Measurements from ENCODE around the gene GPR37L1. TPM values are rescaled to one million over a fixed set of nuclear protein-coding genes. Genes with fewer than 3 reads are reported as not detected.
A peak's percentile ranks its signal among the peaks of the same experiment; 100 is the strongest.
"Not testable (repeated sequence)": the region's sequence is repeated elsewhere in the genome, so short reads cannot be mapped to it uniquely, and the experiment has no call there.

Gene GPR37L1
- polyA plus RNA-seq, 4 donors: 0.10 to 0.37 (median 0.22) TPM; not detected in 1

DNA sequence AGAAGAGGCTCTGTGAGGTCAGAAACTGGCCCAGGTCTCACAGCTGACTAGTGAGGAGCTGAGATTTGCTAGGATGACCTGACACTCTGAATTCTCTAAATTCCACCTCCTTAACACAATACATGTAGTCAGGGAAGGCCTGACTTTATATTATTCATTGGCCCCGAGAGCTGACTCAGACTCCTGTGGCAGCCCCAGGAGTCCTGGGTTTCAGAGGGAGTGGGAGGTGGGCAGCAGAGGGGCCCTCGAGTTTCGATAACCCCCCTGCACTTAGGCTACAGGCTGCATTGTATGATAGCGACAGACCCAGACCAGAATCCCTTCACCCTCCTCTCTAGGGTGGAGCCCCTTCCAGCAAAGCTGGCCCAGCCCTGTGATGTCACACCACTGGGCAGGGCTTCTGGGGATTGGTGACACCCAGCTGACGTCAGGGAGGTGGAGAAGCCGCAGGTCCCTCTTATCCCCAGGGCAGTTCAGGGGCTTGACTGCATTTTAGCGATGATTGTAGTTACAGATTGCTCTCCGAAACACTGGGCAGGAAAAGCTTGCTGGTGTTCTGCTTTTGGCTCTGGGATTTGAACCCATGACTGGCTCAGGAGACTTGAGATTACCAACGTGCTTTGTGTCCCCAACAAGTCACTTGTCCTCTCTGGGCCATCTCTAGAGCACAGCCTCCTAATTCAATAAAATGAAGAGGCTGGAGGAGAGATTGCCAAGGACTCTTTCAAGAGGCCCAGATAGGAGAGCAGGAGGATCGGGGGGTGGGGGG, 17.0 kb upstream of the GPR37L1 start:
- no peak for FAIRE-seq
- Histone ChIP-seq H3K27ac (ENCODE audit: low read depth in 1 of 3, low read length in 2 of 3) (peak overlapping the region; percentile 97 to 100 (median 100)), H3K4me1 (ENCODE audit: control insufficient read depth in 3 of 3, insufficient read depth in 2 of 3, low read depth in 1 of 3, low read length in 2 of 3) (peaks cover 4 to 62% (median 13%) of the 10 kb centered on the region in 3 donors)

GRCh38 chr1:202106340-202107254, 16.1 kb upstream of the GPR37L1 start:
- H3K36me3 ChIP-seq (ENCODE audit: control insufficient read depth in 3 of 3, insufficient read depth in 2 of 3, low read depth in 1 of 3, low read length in 3 of 3): no peaks in the 10 kb centered on the region
- DNase-seq: peak; percentile 97 to 99
- FAIRE-seq: no peak
- no peaks in the 10 kb centered on the region for H3K27me3 ChIP-seq (ENCODE audit: control insufficient read depth in 3 of 3, insufficient read depth in 3 of 3, low read length in 3 of 3)
- H3K9me3 ChIP-seq (ENCODE audit: control insufficient read depth in 2 of 2, insufficient read depth in 1 of 2, low read depth in 1 of 2, low read length in 1 of 2): no peaks in the 10 kb centered on the region
- H3K4me3 ChIP-seq (ENCODE audit: low read depth in 1 of 3, low read length in 3 of 3): peak overlapping the region in 1 of 3 donors; percentile 5
- peaks cover 4 to 65% (median 13%) of the 10 kb centered on the region in 3 donors for H3K4me1 ChIP-seq (ENCODE audit: control insufficient read depth in 3 of 3, insufficient read depth in 2 of 3, low read depth in 1 of 3, low read length in 2 of 3)
- 11 to 57% (median 33%) methylated on average over 9 to 10 of the region's 10 CpGs for WGBS, 3 donors
- peak overlapping the region; percentile 97 to 100 (median 100) for H3K27ac ChIP-seq (ENCODE audit: low read depth in 1 of 3, low read length in 2 of 3)

More for the DNA sequence above, 17.0 kb upstream of the GPR37L1 start:
- no peaks in the 10 kb centered on the region for H3K36me3 ChIP-seq (ENCODE audit: control insufficient read depth in 3 of 3, insufficient read depth in 2 of 3, low read depth in 1 of 3, low read length in 3 of 3)
- peak; percentile 95 to 98 for DNase-seq
- WGBS, 3 donors: 15 to 47% (median 28%) methylated on average over 10 of the region's 10 CpGs
- no peaks in the 10 kb centered on the region for H3K9me3 ChIP-seq (ENCODE audit: control insufficient read depth in 2 of 2, insufficient read depth in 1 of 2, low read depth in 1 of 2, low read length in 1 of 2)
- no peak overlapping the region for H3K4me3 ChIP-seq (ENCODE audit: low read depth in 1 of 3, low read length in 3 of 3)
- no peaks in the 10 kb centered on the region for H3K27me3 ChIP-seq (ENCODE audit: control insufficient read depth in 3 of 3, insufficient read depth in 3 of 3, low read length in 3 of 3)

- WGBS, 3 donors: 16 to 51% (median 29%) methylated on average over 5 of the region's 5 CpGs
- no peak for FAIRE-seq
- no peaks in the 10 kb centered on the region for H3K27me3 ChIP-seq (ENCODE audit: control insufficient read depth in 3 of 3, insufficient read depth in 3 of 3, low read length in 3 of 3)
- peak; percentile 59 to 85 for DNase-seq
- H3K27ac ChIP-seq (ENCODE audit: low read depth in 1 of 3, low read length in 2 of 3): peak overlapping the region; percentile 97 to 100 (median 100)
- no peaks in the 10 kb centered on the region for H3K9me3 ChIP-seq (ENCODE audit: control insufficient read depth in 2 of 2, insufficient read depth in 1 of 2, low read depth in 1 of 2, low read length in 1 of 2)
- H3K36me3 ChIP-seq (ENCODE audit: control insufficient read depth in 3 of 3, insufficient read depth in 2 of 3, low read depth in 1 of 3, low read length in 3 of 3): no peaks in the 10 kb centered on the region
- peaks cover 4 to 64% (median 13%) of the 10 kb centered on the region in 3 donors for H3K4me1 ChIP-seq (ENCODE audit: control insufficient read depth in 3 of 3, insufficient read depth in 2 of 3, low read depth in 1 of 3, low read length in 2 of 3)
- no peak overlapping the region for H3K4me3 ChIP-seq (ENCODE audit: low read depth in 1 of 3, low read length in 3 of 3)
Measured at GRCh38 chr1:202107321-202107761, 15.4 kb upstream of the GPR37L1 start.

DNA sequence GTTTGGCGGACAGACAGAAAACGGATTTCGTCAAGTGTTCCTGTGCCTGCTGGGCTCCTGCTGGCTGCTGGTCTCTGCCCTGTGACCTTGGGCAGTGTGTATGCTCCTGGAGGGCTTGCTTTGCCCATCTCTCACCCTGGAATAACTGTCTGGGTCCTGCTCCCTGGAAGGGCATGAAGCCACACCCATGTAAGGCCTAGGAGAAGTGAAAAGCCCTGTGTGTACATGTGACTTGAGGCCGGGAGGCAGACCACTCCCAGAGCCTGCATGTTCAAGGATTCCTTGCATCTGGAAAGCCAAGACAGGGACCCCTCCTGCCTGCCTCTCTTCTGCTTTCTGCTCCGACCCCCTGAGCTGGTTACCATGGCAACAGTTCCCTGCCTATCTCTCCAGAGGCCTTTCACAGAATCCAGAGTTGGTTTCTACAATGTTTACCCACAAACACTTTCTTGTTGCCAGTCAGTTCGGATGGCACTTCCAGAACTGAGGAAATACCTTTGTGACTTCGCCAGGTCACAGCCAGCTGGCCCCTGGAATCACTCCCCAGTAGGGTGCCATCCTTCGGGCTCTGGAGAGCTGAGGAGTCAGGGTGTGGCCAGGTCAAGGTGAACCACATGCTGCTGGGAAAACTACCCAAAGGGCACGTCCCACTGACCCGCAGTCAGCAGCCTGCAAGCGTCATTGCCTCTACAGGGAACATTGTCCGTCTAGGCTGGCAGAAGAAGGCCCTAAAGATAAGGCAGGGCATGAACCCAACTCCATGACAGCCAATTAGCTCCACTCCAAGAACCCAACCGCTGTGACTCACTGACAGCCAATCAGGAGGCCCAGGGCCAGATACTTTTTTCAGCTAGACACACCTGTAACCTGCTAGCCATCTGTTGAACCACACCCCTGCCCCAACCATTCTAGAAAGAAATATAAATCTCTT, 14.7 kb upstream of the GPR37L1 start:
- no peak for FAIRE-seq
- H3K27me3 ChIP-seq (ENCODE audit: control insufficient read depth in 3 of 3, insufficient read depth in 3 of 3, low read length in 3 of 3): no peaks in the 10 kb centered on the region
- WGBS, 3 donors: 17 to 51% (median 30%) methylated on average over 13 of the region's 13 CpGs
- peaks cover 4 to 68% (median 13%) of the 10 kb centered on the region in 3 donors for H3K4me1 ChIP-seq (ENCODE audit: control insufficient read depth in 3 of 3, insufficient read depth in 2 of 3, low read depth in 1 of 3, low read length in 2 of 3)
- no peaks in the 10 kb centered on the region for H3K36me3 ChIP-seq (ENCODE audit: control insufficient read depth in 3 of 3, insufficient read depth in 2 of 3, low read depth in 1 of 3, low read length in 3 of 3)
- H3K27ac ChIP-seq (ENCODE audit: low read depth in 1 of 3, low read length in 2 of 3): peak overlapping the region; percentile 97 to 100 (median 100)
- DNase-seq: peak; percentile 93 to 100
- no peak overlapping the region for H3K4me3 ChIP-seq (ENCODE audit: low read depth in 1 of 3, low read length in 3 of 3)
- no peaks in the 10 kb centered on the region for H3K9me3 ChIP-seq (ENCODE audit: control insufficient read depth in 2 of 2, insufficient read depth in 1 of 2, low read depth in 1 of 2, low read length in 1 of 2)

DNA sequence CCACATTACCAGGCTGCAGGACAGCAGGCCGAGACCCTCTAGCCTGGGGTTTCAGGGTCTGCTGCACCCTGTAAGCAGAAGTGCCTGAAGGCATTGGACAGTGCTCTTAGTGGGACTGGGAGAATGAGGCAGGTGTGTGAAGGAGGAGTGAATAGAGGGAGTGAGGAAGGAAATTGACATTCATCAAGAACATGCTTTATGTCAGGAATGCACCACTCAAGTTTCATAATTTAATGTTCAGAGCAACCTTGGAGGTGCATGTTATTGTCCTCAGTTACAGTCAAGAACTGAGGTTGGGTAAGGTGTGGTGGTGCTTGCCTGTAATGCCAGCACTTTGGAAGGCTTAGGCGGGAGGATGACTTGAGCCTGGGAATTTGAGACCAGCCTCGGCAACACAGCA, 11.7 kb upstream of the GPR37L1 start:
- 84 to 86% (median 86%) methylated on average over 3 of the region's 3 CpGs for WGBS, 3 donors
- no peak for FAIRE-seq
- no peaks in the 10 kb centered on the region for H3K27me3 ChIP-seq (ENCODE audit: control insufficient read depth in 3 of 3, insufficient read depth in 3 of 3, low read length in 3 of 3)
- DNase-seq: no peak
- H3K9me3 ChIP-seq (ENCODE audit: control insufficient read depth in 2 of 2, insufficient read depth in 1 of 2, low read depth in 1 of 2, low read length in 1 of 2): no peaks in the 10 kb centered on the region
- H3K4me3 ChIP-seq (ENCODE audit: low read depth in 1 of 3, low read length in 3 of 3): no peak overlapping the region
- no peaks in the 10 kb centered on the region for H3K36me3 ChIP-seq (ENCODE audit: control insufficient read depth in 3 of 3, insufficient read depth in 2 of 3, low read depth in 1 of 3, low read length in 3 of 3)
- H3K27ac ChIP-seq (ENCODE audit: low read depth in 1 of 3, low read length in 2 of 3): no peak overlapping the region
- H3K4me1 ChIP-seq (ENCODE audit: control insufficient read depth in 3 of 3, insufficient read depth in 2 of 3, low read depth in 1 of 3, low read length in 2 of 3): peaks cover 6 to 75% (median 15%) of the 10 kb centered on the region in 3 donors

DNA sequence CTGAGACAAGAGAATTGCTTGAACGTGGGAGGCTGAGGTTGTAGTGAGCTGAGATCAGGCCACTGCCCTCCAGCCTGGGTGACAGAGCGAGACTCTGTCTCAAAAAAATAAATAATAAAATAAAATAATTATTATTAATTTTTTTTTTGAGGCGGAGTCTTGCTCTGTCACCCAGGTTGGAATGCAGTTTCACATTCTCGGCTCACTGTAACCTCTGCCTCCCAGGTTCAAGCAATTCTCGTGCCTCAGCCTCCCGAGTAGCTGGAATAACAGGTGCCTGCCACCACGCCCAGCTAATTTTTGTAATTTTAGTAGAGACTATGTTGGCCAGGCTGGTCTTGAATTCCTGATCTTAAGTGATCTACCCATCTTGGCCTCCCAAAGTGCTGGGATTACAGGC, 11.1 kb upstream of the GPR37L1 start:
- H3K27ac ChIP-seq (ENCODE audit: low read depth in 1 of 3, low read length in 2 of 3); H3K36me3 ChIP-seq (ENCODE audit: control insufficient read depth in 3 of 3, insufficient read depth in 2 of 3, low read depth in 1 of 3, low read length in 3 of 3); FAIRE-seq; DNase-seq; H3K9me3 ChIP-seq (ENCODE audit: control insufficient read depth in 2 of 2, insufficient read depth in 1 of 2, low read depth in 1 of 2, low read length in 1 of 2); H3K4me3 ChIP-seq (ENCODE audit: low read depth in 1 of 3, low read length in 3 of 3); H3K27me3 ChIP-seq (ENCODE audit: control insufficient read depth in 3 of 3, insufficient read depth in 3 of 3, low read length in 3 of 3): not testable (repeated sequence)
- 55 to 80% (median 63%) methylated on average over 7 of the region's 7 CpGs for WGBS, 3 donors
- peaks cover 6 to 70% (median 14%) of the 10 kb centered on the region in 3 donors for H3K4me1 ChIP-seq (ENCODE audit: control insufficient read depth in 3 of 3, insufficient read depth in 2 of 3, low read depth in 1 of 3, low read length in 2 of 3)

DNA sequence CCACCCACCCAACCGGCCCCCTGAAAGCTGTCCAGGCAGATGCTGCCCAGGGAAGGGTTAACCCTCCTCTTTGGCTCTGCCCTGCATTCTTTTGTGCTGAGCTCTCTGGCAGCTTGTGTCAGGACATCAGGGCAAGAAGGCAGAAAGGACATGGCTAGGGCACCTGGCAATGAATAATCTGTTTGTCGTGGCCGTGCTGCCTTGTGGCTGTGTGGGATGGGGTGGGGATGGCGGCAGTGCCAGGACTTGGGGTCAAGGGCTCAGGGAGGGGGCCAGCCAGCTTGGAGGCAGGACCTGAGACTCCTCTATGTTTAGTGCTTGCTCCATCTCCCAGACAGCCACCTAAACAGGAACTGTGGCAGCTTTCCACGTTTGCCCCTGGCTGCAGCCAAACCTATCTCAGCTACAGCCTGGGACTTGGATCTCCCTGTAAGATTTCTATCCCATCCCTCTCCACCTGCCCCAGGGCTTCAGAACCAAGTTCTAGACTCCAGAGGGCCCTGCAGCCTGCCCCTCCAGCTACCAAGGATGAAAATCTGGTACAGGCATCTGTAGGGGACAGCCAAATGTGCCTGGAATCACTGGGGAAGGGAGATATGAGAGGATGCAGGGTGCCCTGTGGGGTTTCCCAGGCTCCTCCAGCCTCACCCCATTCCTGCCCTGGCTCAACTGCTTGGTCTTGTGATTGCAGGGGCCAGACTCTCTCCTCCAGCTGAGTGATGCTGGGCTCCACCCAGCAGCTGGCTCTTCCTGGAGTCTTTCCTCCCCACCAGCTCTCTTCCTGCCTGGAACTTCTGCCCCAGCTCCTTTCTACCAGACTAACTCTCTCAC, 9.6 kb upstream of the GPR37L1 start:
- Histone ChIP-seq H3K4me3 (ENCODE audit: low read depth in 1 of 3, low read length in 3 of 3) (no peak overlapping the region), H3K27me3 (ENCODE audit: control insufficient read depth in 3 of 3, insufficient read depth in 3 of 3, low read length in 3 of 3) (no peaks in the 10 kb centered on the region), H3K9me3 (ENCODE audit: control insufficient read depth in 2 of 2, insufficient read depth in 1 of 2, low read depth in 1 of 2, low read length in 1 of 2) (no peaks in the 10 kb centered on the region), H3K27ac (ENCODE audit: low read depth in 1 of 3, low read length in 2 of 3) (peak overlapping the region; percentile 58 to 89 (median 82)), H3K36me3 (ENCODE audit: control insufficient read depth in 3 of 3, insufficient read depth in 2 of 3, low read depth in 1 of 3, low read length in 3 of 3) (no peaks in the 10 kb centered on the region), H3K4me1 (ENCODE audit: control insufficient read depth in 3 of 3, insufficient read depth in 2 of 3, low read depth in 1 of 3, low read length in 2 of 3) (peaks cover 6 to 60% (median 10%) of the 10 kb centered on the region in 3 donors)
- WGBS, 3 donors: 6 to 31% (median 25%) methylated on average over 5 of the region's 5 CpGs
- peak; percentile 63 to 86 for DNase-seq
- FAIRE-seq: no peak
